ENCODE measurements around the gene CCDC57. TPM values are rescaled to one million over a fixed set of nuclear protein-coding genes. Genes with fewer than 3 reads are reported as not detected.

CCDC57 gene
- total and polyA plus RNA-seq, 9 of the 15 experiments (the other 6 are each of a cell fraction or from before 2014, with no cell fraction given): 0.83 to 36.2 (median 13.6) TPM

DNA sequence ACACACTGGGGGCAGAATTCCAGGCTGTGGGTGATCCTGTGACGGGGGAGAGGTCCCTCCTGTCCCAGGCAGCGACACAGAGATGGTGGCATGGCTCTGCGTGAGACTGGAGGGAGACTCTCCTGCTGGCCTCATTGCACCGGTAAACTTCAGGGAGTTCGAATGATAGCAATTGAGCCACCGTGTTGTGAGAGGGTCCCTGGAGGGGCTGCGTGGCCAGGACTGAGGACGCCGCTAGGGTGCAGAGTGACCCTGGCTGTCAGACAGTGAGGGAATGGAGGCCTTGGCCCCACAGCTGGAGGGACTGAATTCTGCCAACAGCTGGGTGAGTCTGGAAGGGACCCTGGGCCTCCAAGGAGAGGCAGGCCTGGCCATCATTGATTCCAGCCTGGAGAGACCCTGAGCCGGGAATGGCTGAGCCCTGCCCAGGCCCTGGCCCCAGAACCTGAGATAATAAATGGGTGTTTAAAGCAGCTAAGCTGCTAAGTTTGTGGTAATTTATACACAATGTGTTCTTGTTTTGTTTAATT is 32.6 kb downstream of the CCDC57 start:
- Histone ChIP-seq H3K9me1 (ENCODE audit: control insufficient read depth, insufficient read depth, low read length) (no peaks in the 10 kb centered on the region), H3K4me1 (replicated peaks in 1 of 2; ENCODE audit: control insufficient read depth in 2 of 2, insufficient read depth in 2 of 2, low read length in 2 of 2) (peaks cover 0 to 2% of the 10 kb centered on the region in 2 experiments; a peak in 1 of 5 replicates), H3K27me3 (ENCODE audit: control insufficient read depth in 2 of 2, insufficient read depth in 2 of 2, low read length in 2 of 2) (no peaks in the 10 kb centered on the region), H2AFZ (ENCODE audit: low read depth, low read length) (no peak overlapping the region), H4K20me1 (replicated peaks; ENCODE audit: control insufficient read depth, insufficient read depth, low read length) (no peaks in the 10 kb centered on the region), H3K36me3 (ENCODE audit: control insufficient read depth, insufficient read depth, low read length) (peaks cover 47% of the 10 kb centered on the region), H3K27ac (ENCODE audit: extremely low read depth, low read depth, low read length) (no peak overlapping the region), H3K4me2 (ENCODE audit: insufficient read depth, low read length) (no peak overlapping the region), H3K4me3 (no peak overlapping the region), H3K79me2 (ENCODE audit: control insufficient read depth, insufficient read depth, low read length) (no peaks in the 10 kb centered on the region), H3K9ac (ENCODE audit: insufficient read depth in 1 of 2, low read depth in 2 of 2, low read length in 2 of 2) (peak overlapping the region in 1 of 2 experiments; percentile 18; a peak in 2 of 4 replicates), H3K9me3 (replicated peaks; ENCODE audit: control insufficient read depth, insufficient read depth, low read depth, low read length) (no peaks in the 10 kb centered on the region)
- TF ChIP-seq HNRNPK (IDR thresholded peaks at IDR 0.05; ENCODE audit: low read depth, low read length, poor library complexity, severe bottlenecking) (no peak), ARID1B (IDR thresholded peaks at IDR 0.05) (no peak), KAT2B (IDR thresholded peaks at IDR 0.05; ENCODE audit: low read depth, low read length) (no peak)
- TF ChIP-seq, protein P1, sequence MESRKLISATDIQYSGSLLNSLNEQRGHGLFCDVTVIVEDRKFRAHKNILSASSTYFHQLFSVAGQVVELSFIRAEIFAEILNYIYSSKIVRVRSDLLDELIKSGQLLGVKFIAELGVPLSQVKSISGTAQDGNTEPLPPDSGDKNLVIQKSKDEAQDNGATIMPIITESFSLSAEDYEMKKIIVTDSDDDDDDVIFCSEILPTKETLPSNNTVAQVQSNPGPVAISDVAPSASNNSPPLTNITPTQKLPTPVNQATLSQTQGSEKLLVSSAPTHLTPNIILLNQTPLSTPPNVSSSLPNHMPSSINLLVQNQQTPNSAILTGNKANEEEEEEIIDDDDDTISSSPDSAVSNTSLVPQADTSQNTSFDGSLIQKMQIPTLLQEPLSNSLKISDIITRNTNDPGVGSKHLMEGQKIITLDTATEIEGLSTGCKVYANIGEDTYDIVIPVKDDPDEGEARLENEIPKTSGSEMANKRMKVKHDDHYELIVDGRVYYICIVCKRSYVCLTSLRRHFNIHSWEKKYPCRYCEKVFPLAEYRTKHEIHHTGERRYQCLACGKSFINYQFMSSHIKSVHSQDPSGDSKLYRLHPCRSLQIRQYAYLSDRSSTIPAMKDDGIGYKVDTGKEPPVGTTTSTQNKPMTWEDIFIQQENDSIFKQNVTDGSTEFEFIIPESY (CRISPR knock-in tag; IDR thresholded peaks at IDR 0.05): no peak
- in situ Hi-C loops (cut with MboI) (no loop called here), intact Hi-C loops (cut with micrococcal nuclease) (no loop called here)
- ChIA-PET CTCF (ENCODE audit: low intra/inter-chr PET ratio) (no interaction called here), POLR2A (interaction anchor here (0.6 to 0.7 kb wide), 2 partner anchors 26 to 339 kb away, joined by 3 read pairs; no protein-coding TSS in a partner anchor)
- ATAC-seq (no peak), DNase-seq (ENCODE audit: extremely low read depth in 1 of 4, low spot score in 3 of 4) (no peak), FAIRE-seq (no peak)
- no TSS peak for BruUV-seq (replicated peaks)
- WGBS (ENCODE audit: insufficient coverage, low coverage, missing lambda C conversion rate): 93% methylated on average over 8 of the region's 10 CpGs
